ENCODE results near the gene ZNF317. TPM values are rescaled to one million over a fixed set of nuclear protein-coding genes. Genes with fewer than 3 reads are reported as not detected.

Gene ZNF317
- total RNA-seq, 4 donors from 2014 or later = 9.9 to 22.5 (median 13.3) TPM

DNA sequence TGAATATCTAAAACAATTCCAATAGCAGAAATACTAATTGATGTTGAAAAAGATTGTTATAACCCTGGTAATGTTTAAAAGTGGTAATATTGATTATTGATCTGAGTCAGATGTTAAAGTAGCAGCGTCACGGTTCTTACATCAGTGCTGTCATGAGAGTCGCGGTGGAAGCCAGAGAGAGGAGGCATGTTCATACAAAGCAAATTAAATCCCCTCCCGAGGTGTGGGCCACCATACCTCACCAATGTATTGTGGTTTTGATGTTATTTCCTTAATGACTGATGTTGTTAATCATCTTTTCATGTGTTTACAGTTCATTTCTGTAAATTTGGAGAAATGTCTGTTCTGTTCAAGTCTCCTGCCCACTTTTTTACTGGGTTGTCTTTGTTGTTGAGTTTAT is 11.2 kb downstream of the ZNF317 start:
- 80 to 87% methylated on average over 5 of the region's 5 CpGs for WGBS, 2 donors
- peaks cover 0 to 14% (median 0%) of the 10 kb centered on the region in 3 donors for H3K4me1 ChIP-seq
- no peak overlapping the region for H3K27ac ChIP-seq
- no peak for DNase-seq
- H3K36me3 ChIP-seq = peaks cover 0 to 81% (median 0%) of the 10 kb centered on the region in 3 donors
- TF ChIP-seq, protein P1, sequence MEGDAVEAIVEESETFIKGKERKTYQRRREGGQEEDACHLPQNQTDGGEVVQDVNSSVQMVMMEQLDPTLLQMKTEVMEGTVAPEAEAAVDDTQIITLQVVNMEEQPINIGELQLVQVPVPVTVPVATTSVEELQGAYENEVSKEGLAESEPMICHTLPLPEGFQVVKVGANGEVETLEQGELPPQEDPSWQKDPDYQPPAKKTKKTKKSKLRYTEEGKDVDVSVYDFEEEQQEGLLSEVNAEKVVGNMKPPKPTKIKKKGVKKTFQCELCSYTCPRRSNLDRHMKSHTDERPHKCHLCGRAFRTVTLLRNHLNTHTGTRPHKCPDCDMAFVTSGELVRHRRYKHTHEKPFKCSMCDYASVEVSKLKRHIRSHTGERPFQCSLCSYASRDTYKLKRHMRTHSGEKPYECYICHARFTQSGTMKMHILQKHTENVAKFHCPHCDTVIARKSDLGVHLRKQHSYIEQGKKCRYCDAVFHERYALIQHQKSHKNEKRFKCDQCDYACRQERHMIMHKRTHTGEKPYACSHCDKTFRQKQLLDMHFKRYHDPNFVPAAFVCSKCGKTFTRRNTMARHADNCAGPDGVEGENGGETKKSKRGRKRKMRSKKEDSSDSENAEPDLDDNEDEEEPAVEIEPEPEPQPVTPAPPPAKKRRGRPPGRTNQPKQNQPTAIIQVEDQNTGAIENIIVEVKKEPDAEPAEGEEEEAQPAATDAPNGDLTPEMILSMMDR (IDR thresholded peaks at IDR 0.05) = no peak
- TF ChIP-seq POLR2A (IDR thresholded peaks at IDR 0.05) = no peak
- peaks cover 0 to 71% (median 23%) of the 10 kb centered on the region in 3 donors for H3K9me3 ChIP-seq
- no peak overlapping the region for H3K4me3 ChIP-seq
- H3K27me3 ChIP-seq = no peaks in the 10 kb centered on the region
- intact Hi-C loops (cut with DNase I) = no loop called here

DNA sequence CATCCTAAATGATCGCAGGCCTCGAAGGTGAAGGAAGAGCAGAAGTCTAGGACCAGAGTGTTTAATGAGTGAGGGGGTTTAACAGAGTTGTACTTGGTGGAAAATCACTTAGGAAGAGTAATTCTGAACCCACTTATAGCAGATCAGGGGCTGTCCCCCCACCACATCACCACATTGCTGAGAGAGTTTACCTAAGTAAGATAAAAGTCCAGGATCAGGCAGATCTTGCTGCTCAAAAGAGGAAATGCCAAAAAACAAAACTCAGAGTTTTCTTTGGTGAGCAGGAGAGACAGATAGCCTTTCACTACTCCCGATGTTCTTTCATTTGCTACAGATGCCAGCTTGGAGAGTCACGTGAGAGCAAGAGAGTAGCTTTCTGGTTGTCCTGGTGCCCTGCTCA is 15.4 kb downstream of the ZNF317 start:
- Histone ChIP-seq H3K4me3 (no peak overlapping the region), H3K36me3 (peaks cover 23 to 92% (median 37%) of the 10 kb centered on the region in 3 donors), H3K9me3 (peaks cover 0 to 88% (median 42%) of the 10 kb centered on the region in 3 donors), H3K27ac (no peak overlapping the region), H3K4me1 (peaks cover 0 to 1% (median 0%) of the 10 kb centered on the region in 3 donors), H3K27me3 (no peaks in the 10 kb centered on the region)
- DNase-seq = no peak
- TF ChIP-seq POLR2A (IDR thresholded peaks at IDR 0.05) = no peak
- TF ChIP-seq, protein P1 (IDR thresholded peaks at IDR 0.05) = no peak
- WGBS, 2 donors = 88 to 95% methylated on average over 3 to 4 of the region's 4 CpGs
- intact Hi-C loops (cut with DNase I) = no loop called here

DNA sequence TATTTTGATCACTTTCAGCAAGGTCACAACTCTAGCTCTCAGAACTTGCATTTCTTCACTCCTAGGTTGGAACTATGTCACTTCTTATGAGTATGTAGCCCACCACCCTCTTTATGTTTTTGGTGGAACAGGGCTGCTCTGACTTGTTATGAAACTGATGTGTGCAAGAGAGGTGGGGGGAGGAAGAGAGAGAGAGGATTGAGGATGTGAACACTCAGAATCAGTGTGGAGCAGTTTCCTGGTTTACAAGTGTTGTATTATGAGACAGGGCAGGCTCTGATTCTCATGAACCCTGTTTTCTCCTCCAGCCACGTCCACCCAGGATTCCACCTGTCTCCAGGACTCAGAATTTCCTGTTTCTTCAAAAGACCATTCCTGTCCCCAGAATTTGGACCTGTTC is 16.1 kb downstream of the ZNF317 start:
- 93% methylated on average over 1 of the region's 1 CpG; no CpG with 5 or more reads in 1 of the 2 donors for WGBS, 2 donors
- Histone ChIP-seq H3K4me1 (no peaks in the 10 kb centered on the region), H3K9me3 (peaks cover 0 to 94% (median 49%) of the 10 kb centered on the region in 3 donors), H3K27me3 (no peaks in the 10 kb centered on the region), H3K36me3 (peaks cover 31 to 99% (median 44%) of the 10 kb centered on the region in 3 donors), H3K4me3 (no peak overlapping the region), H3K27ac (no peak overlapping the region)
- DNase-seq = no peak
- TF ChIP-seq POLR2A (IDR thresholded peaks at IDR 0.05) = no peak
- TF ChIP-seq, protein P1 (IDR thresholded peaks at IDR 0.05) = no peak
- intact Hi-C loops (cut with DNase I) = no loop called here

DNA sequence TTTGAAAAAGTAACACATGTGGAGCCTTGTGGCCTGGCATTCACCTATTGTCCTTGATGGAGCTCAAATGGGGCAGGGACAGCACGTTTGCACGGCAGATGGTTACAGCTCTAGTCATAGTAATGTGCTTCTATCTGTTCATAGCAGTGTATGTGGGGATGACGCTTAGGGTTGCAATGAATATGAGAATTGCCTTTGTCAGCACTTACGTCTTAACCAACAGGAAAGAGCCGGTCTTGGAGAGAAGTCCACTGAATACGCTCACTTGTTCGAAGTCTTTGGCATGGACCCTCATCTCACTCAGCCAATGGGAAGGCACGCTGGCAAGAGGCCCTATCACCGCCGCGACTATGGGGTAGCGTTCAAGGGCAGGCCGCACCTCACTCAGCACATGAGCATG is 19.7 kb downstream of the ZNF317 start:
- DNase-seq = no peak
- Histone ChIP-seq H3K36me3 (peaks cover 53 to 100% (median 62%) of the 10 kb centered on the region in 3 donors), H3K27ac (no peak overlapping the region), H3K4me1 (no peaks in the 10 kb centered on the region), H3K4me3 (peak overlapping the region in 1 of 4 donors; percentile 12), H3K9me3 (peaks cover 0 to 93% (median 37%) of the 10 kb centered on the region in 3 donors), H3K27me3 (no peaks in the 10 kb centered on the region)
- WGBS, 2 donors = 97 to 98% methylated on average over 8 to 12 of the region's 13 CpGs
- intact Hi-C loops (cut with DNase I) = no loop called here
- TF ChIP-seq, protein P1 (IDR thresholded peaks at IDR 0.05) = no peak
- no peak for TF ChIP-seq POLR2A (IDR thresholded peaks at IDR 0.05)

DNA sequence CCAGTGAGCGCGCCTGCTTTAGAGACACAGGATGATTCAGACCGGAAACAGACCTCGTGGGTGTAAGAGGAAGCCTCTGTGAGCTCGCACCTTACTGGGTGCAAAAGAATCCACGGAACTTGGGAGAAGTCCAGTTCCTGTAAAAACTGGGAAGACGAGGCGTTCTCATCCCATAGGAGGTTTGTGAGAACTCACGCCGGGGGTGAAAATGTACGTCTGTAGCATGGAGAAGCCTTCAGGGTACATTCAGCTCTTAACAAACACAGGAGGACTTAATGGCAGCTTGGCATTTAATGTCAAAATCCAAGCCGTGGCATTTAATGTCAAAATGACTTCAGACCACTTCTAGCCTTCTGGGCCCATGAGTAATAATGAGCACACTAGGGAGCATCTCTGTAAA is 21.2 kb downstream of the ZNF317 start:
- Histone ChIP-seq H3K4me3 (no peak overlapping the region), H3K4me1 (no peaks in the 10 kb centered on the region), H3K27me3 (no peaks in the 10 kb centered on the region), H3K9me3 (peaks cover 0 to 81% (median 26%) of the 10 kb centered on the region in 3 donors), H3K36me3 (peaks cover 53 to 100% (median 62%) of the 10 kb centered on the region in 3 donors), H3K27ac (no peak overlapping the region)
- no peak for DNase-seq
- TF ChIP-seq, protein P1 (IDR thresholded peaks at IDR 0.05) = no peak
- no peak for TF ChIP-seq POLR2A (IDR thresholded peaks at IDR 0.05)
- intact Hi-C loops (cut with DNase I) = no loop called here
- WGBS, 2 donors = 95 to 96% methylated on average over 8 to 12 of the region's 12 CpGs
